Osteocyte (in vitro differentiated cells): Measurements from ENCODE around the gene ST8SIA5. TPM values are rescaled to one million over a fixed set of nuclear protein-coding genes. Genes with fewer than 3 reads are reported as not detected.

ENCODE experiments used
- DNase-seq: peaks from one replicate; pipeline ENCODE4 v3.0.0; 2021; ENCODE audit warnings: mixed read lengths; ENCODE audit not compliant: unreplicated experiment; ENCODE audit errors: extremely low spot score
- H3K27ac Mint-ChIP-seq: one replicate; pipeline ENCODE4 v1.8.0; 2021; ENCODE audit warnings: mild to moderate bottlenecking, mixed read lengths; ENCODE audit not compliant: unreplicated experiment
- H3K27me3 Mint-ChIP-seq: one replicate; pipeline ENCODE4 v1.8.0; 2021; ENCODE audit warnings: mixed read lengths; ENCODE audit not compliant: unreplicated experiment
- H3K36me3 Mint-ChIP-seq: one replicate; pipeline ENCODE4 v1.8.0; 2021; ENCODE audit warnings: mixed read lengths; ENCODE audit not compliant: unreplicated experiment
- H3K4me1 Mint-ChIP-seq: one replicate; pipeline ENCODE4 v1.8.0; 2021; ENCODE audit warnings: mixed read lengths; ENCODE audit not compliant: unreplicated experiment
- H3K4me3 Mint-ChIP-seq: one replicate; pipeline ENCODE4 v1.8.0; 2021; ENCODE audit warnings: mild to moderate bottlenecking, moderate library complexity, mixed read lengths; ENCODE audit not compliant: unreplicated experiment
- H3K9me3 Mint-ChIP-seq: one replicate; pipeline ENCODE4 v1.8.0; 2021; ENCODE audit warnings: mixed read lengths; ENCODE audit not compliant: unreplicated experiment
- total RNA-seq: library from RNA; stranded (reverse); gene quantifications from 2 replicates; pipeline ENCODE4 v1.2.1, GENCODE V29; 2021
- TF ChIP-seq, protein P1 (sequence below): fragments of 200-600 bp; sonication (generic); IDR thresholded peaks from 2 replicates; pipeline ENCODE4 v1.5.0; 2021; ENCODE audit warnings: antibody characterized with exemption, mild to moderate bottlenecking, moderate library complexity

Gene ST8SIA5
- total RNA-seq, 1 donor from 2014 or later, result 0.30 TPM

DNA sequence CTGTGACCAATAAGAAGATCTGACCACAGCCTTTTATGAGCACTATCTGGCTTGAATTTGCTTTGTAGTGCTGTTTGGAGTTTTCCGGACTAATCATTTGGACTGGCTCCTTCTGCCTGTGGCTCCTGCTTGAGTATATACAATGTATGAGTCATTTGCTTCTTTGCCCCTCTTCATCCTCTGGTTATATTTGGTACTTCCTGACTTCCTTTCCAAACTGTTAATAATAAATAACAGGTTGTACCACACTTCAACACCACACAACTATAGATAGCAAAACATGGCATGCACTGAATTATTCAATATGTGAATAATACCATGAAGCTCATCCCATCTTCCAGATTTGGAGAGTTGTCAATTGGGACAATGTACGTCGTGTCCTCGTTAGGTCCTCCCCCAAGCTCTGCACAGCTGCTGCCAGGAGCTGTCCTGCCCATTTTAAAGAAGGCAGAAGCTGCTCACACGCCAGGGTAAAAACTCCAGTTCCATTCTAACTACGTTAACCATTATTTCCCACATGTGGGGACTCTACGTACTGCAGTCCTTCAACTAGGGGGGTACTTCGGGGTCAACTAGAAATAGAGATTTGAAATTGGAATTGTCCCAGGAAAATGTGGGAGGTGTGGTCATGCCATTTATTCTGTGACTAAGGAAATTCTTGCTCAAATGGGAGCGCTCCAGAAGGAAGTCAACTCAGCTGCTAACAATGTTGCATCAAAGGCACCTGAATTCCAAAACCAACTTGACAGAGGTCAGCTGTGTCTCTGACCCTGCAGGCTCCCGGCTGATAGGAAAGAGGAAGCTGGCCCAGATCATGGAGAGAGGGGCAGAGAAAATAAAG is 38.1 kb downstream of the ST8SIA5 start:
- H3K36me3 Mint-ChIP-seq, result no peaks in the 10 kb centered on the region
- no peak for DNase-seq
- H3K27ac Mint-ChIP-seq, result no peak overlapping the region
- H3K4me3 Mint-ChIP-seq, result no peak overlapping the region
- TF ChIP-seq, protein P1, sequence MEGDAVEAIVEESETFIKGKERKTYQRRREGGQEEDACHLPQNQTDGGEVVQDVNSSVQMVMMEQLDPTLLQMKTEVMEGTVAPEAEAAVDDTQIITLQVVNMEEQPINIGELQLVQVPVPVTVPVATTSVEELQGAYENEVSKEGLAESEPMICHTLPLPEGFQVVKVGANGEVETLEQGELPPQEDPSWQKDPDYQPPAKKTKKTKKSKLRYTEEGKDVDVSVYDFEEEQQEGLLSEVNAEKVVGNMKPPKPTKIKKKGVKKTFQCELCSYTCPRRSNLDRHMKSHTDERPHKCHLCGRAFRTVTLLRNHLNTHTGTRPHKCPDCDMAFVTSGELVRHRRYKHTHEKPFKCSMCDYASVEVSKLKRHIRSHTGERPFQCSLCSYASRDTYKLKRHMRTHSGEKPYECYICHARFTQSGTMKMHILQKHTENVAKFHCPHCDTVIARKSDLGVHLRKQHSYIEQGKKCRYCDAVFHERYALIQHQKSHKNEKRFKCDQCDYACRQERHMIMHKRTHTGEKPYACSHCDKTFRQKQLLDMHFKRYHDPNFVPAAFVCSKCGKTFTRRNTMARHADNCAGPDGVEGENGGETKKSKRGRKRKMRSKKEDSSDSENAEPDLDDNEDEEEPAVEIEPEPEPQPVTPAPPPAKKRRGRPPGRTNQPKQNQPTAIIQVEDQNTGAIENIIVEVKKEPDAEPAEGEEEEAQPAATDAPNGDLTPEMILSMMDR, result no peak
- peaks cover 5% of the 10 kb centered on the region for H3K27me3 Mint-ChIP-seq
- H3K9me3 Mint-ChIP-seq, result no peaks in the 10 kb centered on the region
- no peaks in the 10 kb centered on the region for H3K4me1 Mint-ChIP-seq

DNA sequence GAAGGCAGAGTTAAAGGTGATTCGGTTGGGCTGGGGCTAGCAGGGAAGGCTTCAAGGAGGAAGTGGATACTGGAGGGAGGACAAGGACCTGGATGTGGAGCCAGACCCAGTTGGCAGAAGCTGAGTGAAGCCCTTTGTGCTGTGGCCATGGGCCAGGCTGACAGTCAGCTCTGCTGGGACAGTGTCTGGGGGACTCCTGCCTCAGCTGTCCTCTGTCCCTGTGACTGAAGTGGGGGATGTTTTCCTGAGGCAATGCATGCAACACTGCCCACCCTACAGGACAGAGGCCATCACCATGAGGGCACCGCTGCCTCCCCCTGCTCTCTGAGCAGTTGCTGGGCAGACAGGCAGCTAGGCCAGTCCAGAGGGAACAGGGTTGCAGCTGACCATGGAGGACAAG is 40.0 kb downstream of the ST8SIA5 start:
- TF ChIP-seq, protein P1, result no peak
- Mint-ChIP-seq H3K4me3 (no peak overlapping the region), H3K27me3 (peaks cover 2% of the 10 kb centered on the region), H3K36me3 (no peaks in the 10 kb centered on the region), H3K4me1 (no peaks in the 10 kb centered on the region), H3K9me3 (no peaks in the 10 kb centered on the region), H3K27ac (no peak overlapping the region)
- no peak for DNase-seq

DNA sequence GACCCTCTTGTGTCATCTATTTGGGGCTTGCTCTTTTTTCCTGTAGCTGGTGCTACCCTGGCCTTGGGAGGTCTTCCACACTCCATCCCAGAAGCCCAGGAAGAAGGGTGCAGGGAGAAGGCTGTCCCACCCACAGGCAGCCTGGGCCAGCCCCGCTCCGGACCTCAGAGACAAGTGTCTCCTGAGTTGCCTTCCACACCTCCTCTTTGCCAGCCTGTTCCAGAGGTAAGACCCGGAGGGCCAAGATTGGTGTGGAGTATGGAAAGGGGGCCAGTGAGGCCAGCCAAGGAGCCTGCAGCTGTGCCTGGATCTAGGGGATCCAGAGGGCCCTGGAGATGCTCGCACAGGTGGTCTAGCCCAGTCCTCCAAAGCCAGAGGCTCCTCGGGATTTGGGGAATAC is 40.5 kb downstream of the ST8SIA5 start:
- no peaks in the 10 kb centered on the region for H3K36me3 Mint-ChIP-seq
- peaks cover 4% of the 10 kb centered on the region for H3K27me3 Mint-ChIP-seq
- TF ChIP-seq, protein P1, result no peak
- no peak overlapping the region for H3K27ac Mint-ChIP-seq
- H3K4me3 Mint-ChIP-seq, result no peak overlapping the region
- DNase-seq, result no peak
- H3K4me1 Mint-ChIP-seq, result no peaks in the 10 kb centered on the region
- no peaks in the 10 kb centered on the region for H3K9me3 Mint-ChIP-seq

DNA sequence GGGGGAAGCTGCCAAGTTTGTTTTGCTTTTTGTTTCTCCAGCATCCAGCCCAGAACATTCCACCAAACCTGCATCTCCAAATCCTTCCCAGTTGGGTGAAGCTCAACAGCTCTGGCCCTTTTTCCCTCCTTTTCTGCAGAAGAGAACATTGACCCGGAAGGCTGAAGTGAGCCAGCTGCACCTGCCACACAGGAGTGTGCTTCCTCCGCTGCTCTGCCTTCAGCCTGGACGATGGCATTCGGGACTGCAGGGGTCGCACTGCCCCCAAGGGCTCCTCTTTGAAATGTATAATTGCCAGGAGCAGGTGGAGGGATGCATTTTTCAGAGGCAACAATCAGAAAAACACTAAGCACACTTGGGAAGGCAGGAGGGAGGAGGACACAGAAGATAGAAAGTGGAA is 41.8 kb downstream of the ST8SIA5 start:
- no peaks in the 10 kb centered on the region for H3K9me3 Mint-ChIP-seq
- peaks cover 4% of the 10 kb centered on the region for H3K27me3 Mint-ChIP-seq
- TF ChIP-seq, protein P1, result no peak
- no peak overlapping the region for H3K27ac Mint-ChIP-seq
- no peak overlapping the region for H3K4me3 Mint-ChIP-seq
- no peak for DNase-seq
- no peaks in the 10 kb centered on the region for H3K4me1 Mint-ChIP-seq
- no peaks in the 10 kb centered on the region for H3K36me3 Mint-ChIP-seq

- no peak for DNase-seq
- Mint-ChIP-seq H3K4me3 (no peak overlapping the region), H3K27me3 (peaks cover 6% of the 10 kb centered on the region), H3K9me3 (no peaks in the 10 kb centered on the region), H3K36me3 (no peaks in the 10 kb centered on the region), H3K4me1 (no peaks in the 10 kb centered on the region), H3K27ac (no peak overlapping the region)
- TF ChIP-seq, protein P1, result no peak
Observed at GRCh38 chr18:46712406-46712805, 44.4 kb downstream of the ST8SIA5 start.
